ENCODE measurements around the gene MAML3. TPM values are rescaled to one million over a fixed set of nuclear protein-coding genes. Genes with fewer than 3 reads are reported as not detected.
"Not testable (repeated sequence)": the region's sequence is repeated elsewhere in the genome, so short reads cannot be mapped to it uniquely, and the experiment has no call there.

Gene MAML3
- total RNA-seq, 1 donor from 2014 or later, result 18.7 TPM

GRCh38 chr4:139719381-139720101 is 434.4 kb downstream of the MAML3 start:
- no peak for DNase-seq (ENCODE audit: extremely low read depth, low read depth, low spot score)

GRCh38 chr4:139718833-139719232 is 435.2 kb downstream of the MAML3 start:
- no peak for DNase-seq (ENCODE audit: extremely low read depth, low read depth, low spot score)

- DNase-seq (ENCODE audit: extremely low read depth, low read depth, low spot score), result no peak
These were observed 435.6 kb downstream of the MAML3 start for GRCh38 chr4:139718358-139718757.

- no peak for DNase-seq (ENCODE audit: extremely low read depth, low read depth, low spot score)
These were observed 438.1 kb downstream of the MAML3 start for GRCh38 chr4:139715746-139716391.

GRCh38 chr4:139712882-139713281 is 441.1 kb downstream of the MAML3 start:
- DNase-seq (ENCODE audit: extremely low read depth, low read depth, low spot score), result no peak

GRCh38 chr4:139711461-139711860 is 442.5 kb downstream of the MAML3 start:
- DNase-seq (ENCODE audit: extremely low read depth, low read depth, low spot score), result no peak

- no peak for DNase-seq (ENCODE audit: extremely low read depth, low read depth, low spot score)
These were observed 443.9 kb downstream of the MAML3 start for GRCh38 chr4:139710073-139710472.

GRCh38 chr4:139709660-139710059 is 444.3 kb downstream of the MAML3 start:
- no peak for DNase-seq (ENCODE audit: extremely low read depth, low read depth, low spot score)

- DNase-seq (ENCODE audit: extremely low read depth, low read depth, low spot score), result peak; percentile 12
These were observed 449.0 kb downstream of the MAML3 start for GRCh38 chr4:139704915-139705485.

- DNase-seq (ENCODE audit: extremely low read depth, low read depth, low spot score), result no peak
These were observed 453.4 kb downstream of the MAML3 start for GRCh38 chr4:139700568-139700967.

- DNase-seq (ENCODE audit: extremely low read depth, low read depth, low spot score), result not testable (repeated sequence)
These were observed 455.6 kb downstream of the MAML3 start for GRCh38 chr4:139698167-139698925.

- no peak for DNase-seq (ENCODE audit: extremely low read depth, low read depth, low spot score)
These were observed 457.5 kb downstream of the MAML3 start for GRCh38 chr4:139696491-139696890.

- DNase-seq (ENCODE audit: extremely low read depth, low read depth, low spot score), result no peak
These were observed 459.4 kb downstream of the MAML3 start for GRCh38 chr4:139694522-139695107.

- DNase-seq (ENCODE audit: extremely low read depth, low read depth, low spot score), result no peak
These were observed 461.5 kb downstream of the MAML3 start for GRCh38 chr4:139692309-139693012.

- no peak for DNase-seq (ENCODE audit: extremely low read depth, low read depth, low spot score)
These were observed 463.6 kb downstream of the MAML3 start for GRCh38 chr4:139690419-139690818.

- no peak for DNase-seq (ENCODE audit: extremely low read depth, low read depth, low spot score)
These were observed 464.8 kb downstream of the MAML3 start for GRCh38 chr4:139689093-139689722.

- DNase-seq (ENCODE audit: extremely low read depth, low read depth, low spot score), result no peak
These were observed 467.0 kb downstream of the MAML3 start for GRCh38 chr4:139686988-139687387.

GRCh38 chr4:139686130-139686529 is 467.9 kb downstream of the MAML3 start:
- DNase-seq (ENCODE audit: extremely low read depth, low read depth, low spot score), result no peak

- DNase-seq (ENCODE audit: extremely low read depth, low read depth, low spot score), result no peak
These were observed 468.8 kb downstream of the MAML3 start for GRCh38 chr4:139685180-139685579.

GRCh38 chr4:139684351-139684750 is 469.6 kb downstream of the MAML3 start:
- DNase-seq (ENCODE audit: extremely low read depth, low read depth, low spot score), result no peak
